Adrenal gland (tissue), 12 donors: ENCODE results near the gene NUP42. TPM values are rescaled to one million over a fixed set of nuclear protein-coding genes. Genes with fewer than 3 reads are reported as not detected.
"Not testable (repeated sequence)": the region's sequence is repeated elsewhere in the genome, so short reads cannot be mapped to it uniquely, and the experiment has no call there.

Experiments
- DNase-seq, 7 donors: peaks; one replicate each; pipeline ENCODE4 v3.0.0-alpha.2; 2019 to 2020
- H3K27ac ChIP-seq, 5 donors: fragments of 200-600 bp; sonication (generic) in 4 of 5; 1 replicate in 3 of 5; 2 replicates in 2 of 5; pipeline versions ENCODE4 v1.5.1 to v1.8.0; 2016 to 2020; ENCODE audit warnings: mild to moderate bottlenecking in 1 of 5
- H3K27me3 ChIP-seq: fragments of 200-600 bp; 2 replicates; pipeline ENCODE4 v1.8.0; 2021
- H3K36me3 ChIP-seq, 2 donors: fragments of 200-600 bp; replicated peaks in 1 of 2; 1 replicate in 1 of 2; 2 replicates in 1 of 2; pipeline versions ENCODE4 v1.5.1 to v1.8.0; 2018 to 2022
- H3K4me1 ChIP-seq, 2 donors: fragments of 200-600 bp; replicated peaks in 1 of 2; 1 replicate in 1 of 2; 2 replicates in 1 of 2; pipeline versions ENCODE4 v1.5.1 to v1.8.0; 2018 to 2021
- H3K4me3 ChIP-seq, 4 donors: fragments of 200-600 bp; sonication (generic) in 3 of 4; one replicate each; pipeline ENCODE4 v1.5.1; 2016 to 2018
- H3K9me3 ChIP-seq, 3 donors: fragments of 200-600 bp; sonication (generic) in 1 of 3; replicated peaks in 1 of 3; 1 replicate in 2 of 3; 2 replicates in 1 of 3; pipeline versions ENCODE4 v1.5.1 to v1.8.0; 2016 to 2021
- POLR2A ChIP-seq, 2 donors: fragments of 450-650 bp; IDR thresholded peaks; one replicate each; pipeline ENCODE4 v1.6.1; 2017; ENCODE audit warnings: antibody characterized with exemption in 2 of 2, mild to moderate bottlenecking in 2 of 2, moderate library complexity in 1 of 2
- WGBS, 4 donors: extraction: QIAGEN DNeasy Blood & Tissue Kit in 2 of 4; methylation state at CpG; one replicate each; pipeline versions ENCODE4 v1.1.5 to v1.1.7; 2013 to 2017; 5-methylcytosine and 5-hydroxymethylcytosine counted together
- intact Hi-C, 2 donors: fragments of 100-400 bp; cut with DNase I; formaldehyde crosslinking; loops; one replicate each; pipeline versions ENCODE4 v1.14.1 to v1.15.0; 2022 to 2023
- polyA plus RNA-seq, 3 donors: library from polyadenylated mRNA; stranded (reverse); fragments of 200-250 nt in 2 of 3; fragments of 350-450 nt in 1 of 3; fragmentation: Illumina TruSeq in 1 of 3; extraction: RNeasy Lipid Tissue Mini Kit (QIAGEN cat#74804) in 1 of 3; gene quantifications; one replicate each; pipeline ENCODE4 v1.2.3, GENCODE V29; 2013 to 2014
- total RNA-seq, 9 donors: library from RNA; depleted of rRNA in 4 of 9; stranded (reverse); fragments of >200 nt in 4 of 9; fragments of 120-200 nt in 1 of 9; fragmentation: NEBNext Ultra II Directional in 1 of 9; extraction: Animal tissue kit (Norgen Biotek cat#: 25700) in 1 of 9; gene quantifications; one replicate each; pipeline versions ENCODE4 v1.1.0 to v1.2.4, GENCODE V29; 2013 to 2023
- TF ChIP-seq, protein P1 (sequence below), 6 experiments: fragments of 450-650 bp in 4 of 6; fragments of 200-600 bp in 2 of 6; sonication (generic) in 1 of 6; IDR thresholded peaks; 1 replicate in 5 of 6; 2 replicates in 1 of 6; pipeline versions ENCODE4 v1.5.1 to v1.8.0; 2016 to 2021; ENCODE audit warnings: antibody characterized with exemption in 6 of 6, mild to moderate bottlenecking in 2 of 6, moderate library complexity in 1 of 6
- donor health status: healthy with polysubstance abuse.
- donor health status: Bipolar disorder and iron deficiency.
- donor health status: DM: yes; HTN: yes; CAD: no.
- donor health status: DM: no; HTN: no; CAD: no.
- donor health status: DM: no; HTN: no; CAD: no.
- donor health status: DM: yes; HTN: yes; CAD: no.

NUP42 gene
- total and polyA plus RNA-seq, 12 donors: 20.6 to 56.2 (median 32.7) TPM

DNA sequence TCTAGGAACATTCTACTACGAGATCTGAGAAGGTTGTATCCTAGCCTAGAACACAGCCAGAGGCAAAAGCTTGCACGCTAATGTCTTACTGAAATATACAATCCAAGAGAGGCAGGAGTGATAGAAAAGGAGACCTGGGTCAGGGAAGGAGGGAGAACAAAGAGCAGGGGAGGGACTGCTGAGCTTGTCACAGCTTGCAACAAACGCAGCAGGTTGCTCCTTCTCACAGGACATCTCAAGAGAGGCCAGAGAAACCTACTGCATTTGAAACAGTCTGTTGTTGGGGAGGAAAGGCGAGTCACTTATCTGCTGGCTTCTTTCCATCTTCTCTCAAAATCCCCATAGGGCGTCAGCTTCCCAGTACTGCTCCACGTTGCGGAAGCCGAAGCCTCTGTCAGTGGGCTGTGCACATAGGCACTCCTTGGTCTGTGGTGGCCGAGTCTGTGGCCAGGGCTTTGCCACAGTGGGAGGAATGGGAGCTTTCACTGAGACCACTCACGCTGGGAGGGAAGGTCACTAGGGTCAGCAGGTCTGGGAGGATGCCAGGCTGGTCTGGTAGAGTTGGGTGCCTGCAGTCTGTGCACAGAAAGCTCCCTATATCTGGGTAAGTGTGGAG lies 39.0 kb downstream of the NUP42 start:
- Histone ChIP-seq H3K27me3 (no peaks in the 10 kb centered on the region), H3K27ac (no peak overlapping the region), H3K9me3 (no peaks in the 10 kb centered on the region), H3K36me3 (no peaks in the 10 kb centered on the region), H3K4me1 (no peaks in the 10 kb centered on the region), H3K4me3 (no peak overlapping the region)
- TF ChIP-seq, protein P1, sequence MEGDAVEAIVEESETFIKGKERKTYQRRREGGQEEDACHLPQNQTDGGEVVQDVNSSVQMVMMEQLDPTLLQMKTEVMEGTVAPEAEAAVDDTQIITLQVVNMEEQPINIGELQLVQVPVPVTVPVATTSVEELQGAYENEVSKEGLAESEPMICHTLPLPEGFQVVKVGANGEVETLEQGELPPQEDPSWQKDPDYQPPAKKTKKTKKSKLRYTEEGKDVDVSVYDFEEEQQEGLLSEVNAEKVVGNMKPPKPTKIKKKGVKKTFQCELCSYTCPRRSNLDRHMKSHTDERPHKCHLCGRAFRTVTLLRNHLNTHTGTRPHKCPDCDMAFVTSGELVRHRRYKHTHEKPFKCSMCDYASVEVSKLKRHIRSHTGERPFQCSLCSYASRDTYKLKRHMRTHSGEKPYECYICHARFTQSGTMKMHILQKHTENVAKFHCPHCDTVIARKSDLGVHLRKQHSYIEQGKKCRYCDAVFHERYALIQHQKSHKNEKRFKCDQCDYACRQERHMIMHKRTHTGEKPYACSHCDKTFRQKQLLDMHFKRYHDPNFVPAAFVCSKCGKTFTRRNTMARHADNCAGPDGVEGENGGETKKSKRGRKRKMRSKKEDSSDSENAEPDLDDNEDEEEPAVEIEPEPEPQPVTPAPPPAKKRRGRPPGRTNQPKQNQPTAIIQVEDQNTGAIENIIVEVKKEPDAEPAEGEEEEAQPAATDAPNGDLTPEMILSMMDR (IDR thresholded peaks at IDR 0.05): no peak
- no peak for TF ChIP-seq POLR2A (IDR thresholded peaks at IDR 0.05)
- intact Hi-C loops: no loop called here
- DNase-seq: no peak
- WGBS, 4 donors: 62 to 76% (median 75%) methylated on average over 10 of the region's 10 CpGs

DNA sequence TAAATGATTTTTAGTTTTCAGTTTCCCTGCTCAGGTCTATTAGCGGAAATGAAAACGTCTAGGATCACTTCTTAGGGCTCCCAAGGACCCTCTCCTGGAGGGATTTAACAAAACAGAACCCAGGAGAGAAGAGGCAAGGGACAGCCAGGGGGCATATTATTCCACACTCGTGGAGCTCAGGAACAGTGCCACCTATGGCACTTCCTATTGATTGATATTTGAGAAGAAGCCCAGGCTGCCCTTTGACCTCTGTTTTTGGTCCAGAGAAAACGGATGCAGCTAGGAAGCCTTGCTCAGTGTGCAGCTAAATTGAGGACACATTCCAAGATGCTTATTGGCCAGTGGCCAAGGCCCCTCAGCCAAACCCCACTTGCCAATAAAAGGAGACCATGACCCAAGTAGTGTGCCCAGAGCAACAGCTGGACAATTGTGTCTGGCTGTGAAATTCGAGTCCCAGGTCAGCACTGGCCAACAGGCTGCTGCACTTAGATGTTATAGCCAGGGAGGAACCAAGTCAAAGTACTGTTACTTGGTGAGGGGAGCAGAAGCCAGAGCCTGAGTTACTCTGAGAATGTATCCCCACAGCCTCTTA lies 40.7 kb downstream of the NUP42 start:
- Histone ChIP-seq H3K9me3 (no peaks in the 10 kb centered on the region), H3K27me3 (no peaks in the 10 kb centered on the region), H3K4me3 (no peak overlapping the region), H3K27ac (no peak overlapping the region), H3K36me3 (no peaks in the 10 kb centered on the region), H3K4me1 (no peaks in the 10 kb centered on the region)
- intact Hi-C loops: no loop called here
- DNase-seq: no peak
- TF ChIP-seq, protein P1 (IDR thresholded peaks at IDR 0.05): no peak
- TF ChIP-seq POLR2A (IDR thresholded peaks at IDR 0.05): no peak
- 46 to 62% (median 51%) methylated on average over 4 to 5 of the region's 5 CpGs for WGBS, 4 donors

DNA sequence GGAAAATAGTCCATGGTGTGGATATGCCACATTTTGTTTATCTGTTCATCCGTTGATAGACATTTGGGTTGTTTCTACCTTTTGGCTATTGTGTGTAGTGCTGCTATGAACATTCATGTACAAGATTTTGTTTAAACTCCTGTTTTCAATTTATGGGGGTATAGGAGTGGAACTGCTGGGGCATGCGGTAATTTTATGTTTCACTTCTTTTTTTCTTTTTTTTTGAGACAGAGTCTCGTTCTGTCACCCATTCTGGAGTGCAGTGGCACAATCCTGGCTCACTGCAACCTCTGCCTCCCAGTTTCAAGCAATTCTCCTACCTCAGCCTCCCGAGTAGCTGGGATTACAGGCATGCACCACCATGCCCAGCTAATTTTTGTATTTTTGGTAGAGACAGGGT lies 42.5 kb downstream of the NUP42 start:
- WGBS, 4 donors: 74 to 81% (median 79%) methylated on average over 3 to 4 of the region's 4 CpGs
- H3K27me3 ChIP-seq, H3K9me3 ChIP-seq, H3K36me3 ChIP-seq, H3K4me1 ChIP-seq, DNase-seq, H3K27ac ChIP-seq, intact Hi-C loops, H3K4me3 ChIP-seq: not testable (repeated sequence)

DNA sequence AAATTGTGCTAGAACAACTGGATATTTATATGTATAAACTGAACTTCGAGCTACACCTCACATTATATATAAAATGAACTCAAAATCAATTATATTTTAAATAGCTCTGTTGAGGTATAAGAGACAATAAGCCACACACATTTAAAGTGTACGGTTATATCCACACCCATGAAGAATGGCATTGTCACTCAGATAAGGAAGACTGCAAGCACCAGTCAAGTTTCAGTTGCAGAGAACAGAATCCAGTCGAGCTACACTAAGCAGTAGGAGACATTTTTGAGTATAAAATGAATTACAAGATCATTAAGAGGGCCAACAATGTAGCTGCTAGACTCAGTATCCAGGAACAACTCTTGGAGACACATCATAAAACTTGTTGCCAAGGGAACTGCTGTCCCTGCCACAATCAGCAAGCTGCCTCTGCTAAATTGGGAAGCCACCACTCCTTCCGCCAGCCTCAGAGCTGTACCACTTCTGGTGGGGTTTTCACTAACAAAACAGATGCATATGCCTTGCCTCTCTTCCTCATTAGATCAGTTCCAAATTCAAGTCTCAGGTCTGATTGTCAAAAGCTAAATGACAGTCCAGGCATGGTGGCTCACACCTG lies 45.1 kb downstream of the NUP42 start:
- no peak for DNase-seq
- WGBS, 4 donors: 58 to 74% (median 73%) methylated on average over 3 to 4 of the region's 4 CpGs

More for the DNA sequence above, 45.1 kb downstream of the NUP42 start:
- Histone ChIP-seq H3K27me3 (no peaks in the 10 kb centered on the region), H3K9me3 (no peaks in the 10 kb centered on the region), H3K36me3 (no peaks in the 10 kb centered on the region), H3K27ac (no peak overlapping the region), H3K4me3 (no peak overlapping the region), H3K4me1 (no peaks in the 10 kb centered on the region)
- no peak for TF ChIP-seq POLR2A (IDR thresholded peaks at IDR 0.05)
- TF ChIP-seq, protein P1 (IDR thresholded peaks at IDR 0.05): no peak
- intact Hi-C loops: no loop called here
